Testis (tissue), 2 donors: ENCODE results near the gene SIVA1.

ENCODE experiments used
- POLR2A ChIP-seq: fragments of 450-650 bp; IDR thresholded peaks from one replicate; pipeline ENCODE4 v1.6.1; 2017; ENCODE audit warnings: antibody characterized with exemption, mild to moderate bottlenecking, moderate library complexity
- TF ChIP-seq, protein P1 (sequence below), 3 experiments: fragments of 450-650 bp in 2 of 3; fragments of 200-600 bp in 1 of 3; sonication (generic) in 1 of 3; IDR thresholded peaks; one replicate each; pipeline ENCODE4 v1.5.1; 2016 to 2019; ENCODE audit warnings: antibody characterized with exemption in 3 of 3, mild to moderate bottlenecking in 2 of 3, moderate library complexity in 1 of 3

DNA sequence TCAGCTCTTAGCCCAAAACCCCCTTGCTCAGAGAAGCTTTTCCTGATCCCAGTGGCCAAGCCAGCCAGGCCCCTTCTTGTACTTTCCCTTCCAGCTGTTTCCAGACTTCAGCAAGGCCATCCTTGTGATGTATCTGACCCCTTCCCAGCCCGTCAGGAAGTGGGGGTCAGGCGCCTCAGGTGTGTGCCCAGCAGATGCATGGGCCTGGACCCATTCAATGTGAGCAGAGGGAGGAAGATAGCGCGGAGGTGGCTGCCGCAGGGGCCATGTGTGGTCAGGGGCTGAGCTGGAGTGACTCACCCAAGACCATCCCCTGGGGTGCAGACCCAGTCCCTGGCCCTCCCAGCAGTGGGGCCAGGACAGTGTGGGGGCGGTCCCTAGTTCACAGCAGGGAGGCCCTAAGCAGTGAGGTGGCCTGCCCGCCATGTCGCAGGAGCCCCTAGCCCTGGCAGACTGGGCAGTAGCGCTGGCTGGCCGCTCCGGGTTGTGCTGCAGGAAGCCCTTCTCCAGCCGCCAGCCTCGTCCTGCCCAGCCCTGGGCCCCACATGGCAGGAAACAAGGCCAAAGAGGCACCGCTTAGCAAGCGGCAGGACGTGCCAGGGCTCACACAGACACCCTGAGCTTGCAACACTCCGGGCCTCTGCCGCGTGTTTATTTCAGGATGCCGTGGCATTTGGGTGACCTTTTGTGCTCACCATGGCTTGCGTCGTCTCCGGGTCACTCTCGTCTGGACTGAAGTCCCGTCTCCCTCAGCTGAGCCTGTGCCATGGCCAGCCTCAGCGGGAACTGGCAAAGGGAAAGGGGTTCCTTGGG lies 16.9 kb upstream of the SIVA1 start:
- TF ChIP-seq, protein P1, sequence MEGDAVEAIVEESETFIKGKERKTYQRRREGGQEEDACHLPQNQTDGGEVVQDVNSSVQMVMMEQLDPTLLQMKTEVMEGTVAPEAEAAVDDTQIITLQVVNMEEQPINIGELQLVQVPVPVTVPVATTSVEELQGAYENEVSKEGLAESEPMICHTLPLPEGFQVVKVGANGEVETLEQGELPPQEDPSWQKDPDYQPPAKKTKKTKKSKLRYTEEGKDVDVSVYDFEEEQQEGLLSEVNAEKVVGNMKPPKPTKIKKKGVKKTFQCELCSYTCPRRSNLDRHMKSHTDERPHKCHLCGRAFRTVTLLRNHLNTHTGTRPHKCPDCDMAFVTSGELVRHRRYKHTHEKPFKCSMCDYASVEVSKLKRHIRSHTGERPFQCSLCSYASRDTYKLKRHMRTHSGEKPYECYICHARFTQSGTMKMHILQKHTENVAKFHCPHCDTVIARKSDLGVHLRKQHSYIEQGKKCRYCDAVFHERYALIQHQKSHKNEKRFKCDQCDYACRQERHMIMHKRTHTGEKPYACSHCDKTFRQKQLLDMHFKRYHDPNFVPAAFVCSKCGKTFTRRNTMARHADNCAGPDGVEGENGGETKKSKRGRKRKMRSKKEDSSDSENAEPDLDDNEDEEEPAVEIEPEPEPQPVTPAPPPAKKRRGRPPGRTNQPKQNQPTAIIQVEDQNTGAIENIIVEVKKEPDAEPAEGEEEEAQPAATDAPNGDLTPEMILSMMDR (IDR thresholded peaks at IDR 0.05): no peak
- TF ChIP-seq POLR2A: no peak
